Activated CD8-positive, alpha-beta memory T cell treated with anti-CD3 and anti-CD28 coated beads for 48 hours (primary cell): ENCODE data around the gene FOXJ1.

Experiments
- DNase-seq, 3 experiments: peaks; one replicate each; pipeline ENCODE4 v3.0.0-alpha.2; 2020; ENCODE audit warnings: low read depth in 2 of 3, low spot score in 2 of 3

The FOXJ1 gene

DNA sequence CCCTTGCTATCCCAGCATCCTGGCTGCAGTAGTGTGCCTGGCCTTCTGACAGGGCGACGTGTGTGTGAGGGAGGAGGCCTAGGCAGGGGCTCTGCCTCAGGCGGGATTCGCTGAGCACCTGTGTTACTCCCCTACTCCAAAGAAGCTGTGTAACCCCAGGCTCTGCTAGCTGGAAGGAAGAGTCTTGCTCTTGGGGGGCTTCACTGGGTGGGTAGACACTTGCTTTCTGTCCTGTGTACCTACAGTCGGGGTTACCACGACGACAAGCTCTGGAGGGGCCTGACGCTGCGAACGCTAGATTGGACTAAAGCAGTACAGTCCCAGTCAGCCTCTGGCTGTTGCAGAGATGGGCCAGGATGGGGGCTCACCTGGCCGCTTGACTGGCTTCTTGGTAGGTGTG, 47.0 kb downstream of the FOXJ1 start:
- DNase-seq: no peak

DNA sequence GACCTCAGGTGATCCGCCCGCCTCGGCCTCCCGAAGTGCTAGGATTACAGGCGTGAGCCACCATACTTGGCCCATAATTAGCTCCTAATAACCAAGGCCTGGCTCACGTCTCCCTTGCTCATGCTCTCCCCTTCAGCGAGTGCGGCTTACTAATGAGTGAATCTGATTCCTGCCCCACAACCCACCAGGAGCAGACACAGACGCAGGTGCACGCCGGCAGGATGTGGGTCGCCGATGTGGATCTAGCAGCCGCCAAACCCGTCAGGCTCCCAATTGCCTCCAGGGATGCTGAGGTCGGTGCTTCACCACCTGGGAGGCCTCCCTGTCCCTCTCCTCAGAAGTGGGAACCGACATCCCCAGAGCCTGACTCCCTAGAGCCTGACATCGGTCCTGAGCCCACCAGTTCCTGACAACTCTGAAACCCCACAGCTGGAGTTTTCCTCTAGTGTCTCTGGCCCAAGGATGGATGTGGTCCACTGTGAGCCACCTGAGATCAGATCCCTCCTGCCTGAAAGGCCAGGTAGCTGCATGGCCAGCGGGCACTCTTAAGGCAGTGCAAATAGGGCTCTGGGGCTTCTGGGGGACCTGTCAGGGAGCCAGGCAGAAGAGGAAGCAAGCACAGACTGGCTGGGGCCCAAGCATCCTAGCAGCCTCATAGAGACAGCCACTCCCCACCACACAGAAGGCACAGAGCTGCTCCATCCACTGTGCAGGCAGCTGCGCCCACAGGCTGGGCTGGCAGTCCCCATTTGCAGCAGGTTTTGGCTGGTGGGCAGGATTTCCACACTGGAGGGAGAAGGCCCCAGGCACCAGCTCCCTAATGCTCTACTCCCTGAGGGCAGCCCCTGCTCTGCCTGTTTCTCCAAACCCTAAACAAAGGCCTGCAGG, 48.3 kb downstream of the FOXJ1 start:
- no peak for DNase-seq

DNA sequence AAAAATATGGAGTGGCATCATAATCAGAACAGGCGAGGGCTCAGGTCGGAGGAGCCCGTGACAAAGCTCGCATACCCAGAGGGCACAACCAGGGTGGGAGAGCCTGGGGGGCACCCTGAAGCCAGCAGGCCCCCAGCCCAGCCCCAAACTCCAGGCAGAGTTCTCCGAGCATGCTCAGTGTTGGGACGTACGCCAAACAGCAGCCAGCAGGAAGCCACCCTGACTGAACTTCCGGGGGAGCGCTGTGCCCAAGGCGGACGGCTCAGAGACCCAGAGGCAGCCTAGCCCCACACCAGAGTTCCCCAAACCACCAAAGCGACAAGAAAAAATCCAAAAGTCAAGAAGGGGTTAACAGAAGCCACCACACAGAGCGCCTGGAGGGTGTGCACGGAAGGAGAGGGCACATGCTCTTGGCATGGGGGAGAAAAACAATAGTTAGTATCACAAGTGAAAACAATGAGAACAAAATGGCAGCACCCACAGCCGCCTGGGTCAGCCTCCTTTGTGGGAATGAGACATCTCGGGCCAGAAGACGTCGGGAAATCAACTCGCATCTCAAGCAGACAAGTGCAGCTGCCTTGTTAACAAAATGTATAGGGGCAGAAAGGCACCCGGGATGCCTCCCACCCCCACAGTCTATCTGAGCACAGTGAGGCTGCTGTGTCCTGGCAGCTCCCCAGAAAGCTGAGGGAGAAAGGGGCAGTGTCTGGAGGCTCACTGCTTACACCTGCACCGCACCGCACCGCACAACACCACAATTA, 49.3 kb downstream of the FOXJ1 start:
- no peak for DNase-seq

DNA sequence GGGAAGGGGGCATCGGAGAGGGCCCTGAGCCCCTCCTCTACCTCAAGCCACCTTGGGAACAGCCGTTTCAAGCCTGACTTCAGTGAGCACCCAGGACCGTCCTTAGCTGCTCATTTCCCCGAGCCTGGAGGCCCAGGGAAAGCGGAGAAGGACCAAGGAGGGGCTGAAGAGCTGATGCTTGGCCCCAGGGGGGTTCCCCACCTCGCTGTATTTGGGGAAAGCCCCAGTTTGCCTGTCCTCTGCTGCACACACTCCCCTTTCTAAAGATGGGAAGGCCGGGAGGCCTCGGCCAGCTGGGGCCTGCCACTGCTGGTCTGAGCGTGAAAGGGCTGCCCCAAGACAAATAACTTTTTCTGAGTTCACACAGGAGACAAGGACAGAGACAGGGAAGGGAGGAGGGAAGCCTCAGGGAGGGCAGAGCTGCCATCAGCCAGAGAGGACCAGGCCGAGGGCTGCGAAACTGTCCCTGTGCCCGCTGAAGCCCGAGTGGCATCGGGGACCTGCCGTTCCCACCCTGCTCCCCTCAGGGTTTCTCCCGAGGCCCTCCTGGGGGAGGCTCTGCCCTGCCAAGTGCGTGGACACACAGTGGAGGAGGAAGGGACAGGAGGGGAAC, 50.4 kb downstream of the FOXJ1 start:
- DNase-seq: no peak

DNA sequence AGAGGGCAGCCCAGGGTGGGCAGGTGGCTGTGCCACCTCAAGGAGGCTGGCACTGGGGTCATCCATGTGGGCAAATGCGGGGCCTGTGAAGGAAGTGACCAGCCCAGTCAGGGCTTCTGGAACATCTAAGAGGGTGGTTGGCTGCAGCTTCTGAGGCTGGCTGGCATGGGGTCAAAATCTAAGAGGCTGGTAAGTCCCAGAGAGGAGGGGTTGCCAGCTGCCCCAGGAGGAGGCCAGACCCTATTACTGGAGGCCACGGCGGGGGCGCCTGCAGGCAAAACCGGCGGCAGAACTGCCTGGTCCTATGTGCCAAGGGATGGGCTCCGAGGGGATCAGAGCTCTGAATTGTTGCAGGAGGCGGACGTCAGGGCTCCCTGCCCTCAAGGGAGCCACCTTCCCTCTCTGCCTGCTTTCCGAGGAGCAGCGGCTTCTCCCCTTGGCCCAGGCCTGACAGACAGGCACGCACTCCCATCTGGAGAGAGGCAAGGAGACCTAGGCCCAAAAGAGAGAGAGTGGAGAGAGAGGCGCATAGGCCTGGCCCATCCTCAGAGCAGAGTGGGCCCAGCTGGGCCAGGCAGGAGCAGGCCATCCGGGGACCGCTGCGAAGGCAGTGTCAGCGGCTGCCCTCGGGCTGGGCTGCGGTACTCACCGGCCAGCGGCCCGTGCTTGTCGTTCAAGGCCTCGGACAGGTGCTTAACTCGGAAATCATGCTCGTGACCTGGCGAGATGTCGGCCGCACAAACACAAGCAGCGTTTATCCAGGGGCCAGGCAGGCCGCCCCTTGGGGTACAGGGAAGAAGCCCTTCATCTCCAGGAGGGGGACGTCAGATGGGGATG, 51.1 kb downstream of the FOXJ1 start:
- no peak for DNase-seq

DNA sequence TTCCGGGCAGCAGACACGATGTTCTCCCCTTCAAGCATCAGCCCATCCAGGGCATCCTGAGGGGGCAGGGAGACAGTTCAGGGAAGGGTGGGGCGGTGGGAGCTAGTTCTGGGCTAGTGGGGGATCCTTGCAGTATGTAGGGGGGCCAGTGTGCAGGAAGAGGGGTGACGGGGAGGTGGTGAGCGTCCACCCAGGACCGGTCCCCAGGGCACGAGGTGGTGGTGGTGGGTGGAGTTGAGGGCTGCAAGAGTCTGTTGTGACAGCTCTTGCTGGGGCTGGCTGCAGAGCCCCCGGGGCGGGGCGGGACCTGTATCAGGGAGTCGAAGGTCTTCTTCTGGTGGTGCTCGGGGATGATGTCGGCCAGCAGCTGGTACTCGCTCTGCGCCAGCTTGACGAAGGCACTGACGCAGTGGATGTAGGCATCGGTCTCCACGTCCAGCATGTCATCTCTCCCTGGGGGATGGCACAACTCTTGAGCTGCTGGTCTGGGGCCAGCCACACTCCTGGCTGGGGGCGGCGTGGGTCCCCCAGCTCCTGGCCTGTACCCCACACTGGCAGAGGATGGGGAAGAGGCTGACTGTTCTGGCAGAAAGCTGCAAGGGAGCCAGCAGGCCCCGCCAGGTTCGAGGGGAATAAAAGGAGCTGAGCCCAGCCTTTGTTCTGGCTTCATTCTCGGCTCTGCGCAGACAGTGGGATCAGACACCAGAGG, 52.0 kb downstream of the FOXJ1 start:
- no peak for DNase-seq

DNA sequence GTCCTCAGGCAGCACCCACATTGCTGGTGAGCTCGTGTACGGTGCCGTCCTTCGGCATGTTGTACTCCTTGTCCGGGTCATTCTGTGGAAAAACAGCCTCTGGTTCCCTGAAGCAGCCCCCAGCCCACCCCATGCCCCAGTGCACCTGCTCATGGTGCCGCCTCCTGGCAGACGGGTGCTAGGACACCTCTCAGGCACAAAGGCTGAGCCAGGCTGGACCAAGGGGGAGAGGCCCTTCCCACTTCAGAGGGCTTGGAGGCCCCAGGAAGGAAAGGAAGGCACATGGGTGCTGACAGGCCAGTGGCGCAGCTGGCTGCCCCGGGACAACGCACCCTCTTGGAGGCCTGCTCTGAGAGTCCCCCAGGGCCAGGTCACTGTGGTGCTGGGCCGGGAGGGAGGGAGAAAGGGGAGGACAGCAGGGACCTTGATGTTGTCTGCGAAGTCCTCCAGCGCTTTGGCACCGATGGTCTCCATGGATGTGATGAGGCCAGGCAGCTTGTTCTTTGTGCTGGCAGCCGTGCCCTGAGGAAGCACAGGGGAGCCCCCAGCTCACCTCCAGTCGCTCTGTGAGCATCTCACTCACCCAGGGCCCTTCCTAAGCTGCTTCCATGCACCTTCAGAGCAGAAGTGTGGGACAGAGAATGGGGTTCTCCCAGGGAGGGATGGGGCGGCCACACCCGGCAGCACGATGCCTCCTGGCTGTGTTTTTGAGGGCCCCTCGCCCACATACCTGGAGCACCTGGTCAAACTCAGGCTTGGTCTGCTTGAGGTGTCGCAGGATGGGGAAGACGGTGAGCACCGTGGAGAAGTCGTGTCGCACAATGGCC, 52.8 kb downstream of the FOXJ1 start:
- DNase-seq: no peak

DNA sequence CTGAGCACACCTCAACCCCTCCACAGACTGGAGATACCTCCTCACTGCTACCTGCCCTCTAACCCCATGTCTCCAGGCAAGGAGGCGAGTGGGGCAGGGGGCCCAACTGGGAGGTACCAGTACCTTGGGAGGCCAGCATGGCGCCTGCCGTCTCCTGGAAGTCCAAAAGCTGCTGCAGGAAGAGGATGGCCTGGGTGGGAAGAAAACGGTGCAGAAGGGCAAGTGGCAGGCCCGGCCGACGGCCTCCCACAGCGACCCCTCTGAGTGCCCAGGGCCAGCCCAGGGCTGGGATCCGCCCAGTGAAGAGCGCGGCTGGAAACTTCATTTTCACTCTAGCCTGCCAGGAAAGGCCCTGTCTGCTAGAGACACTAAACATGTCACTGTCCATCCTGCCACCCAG, 53.5 kb downstream of the FOXJ1 start:
- DNase-seq: no peak

DNA sequence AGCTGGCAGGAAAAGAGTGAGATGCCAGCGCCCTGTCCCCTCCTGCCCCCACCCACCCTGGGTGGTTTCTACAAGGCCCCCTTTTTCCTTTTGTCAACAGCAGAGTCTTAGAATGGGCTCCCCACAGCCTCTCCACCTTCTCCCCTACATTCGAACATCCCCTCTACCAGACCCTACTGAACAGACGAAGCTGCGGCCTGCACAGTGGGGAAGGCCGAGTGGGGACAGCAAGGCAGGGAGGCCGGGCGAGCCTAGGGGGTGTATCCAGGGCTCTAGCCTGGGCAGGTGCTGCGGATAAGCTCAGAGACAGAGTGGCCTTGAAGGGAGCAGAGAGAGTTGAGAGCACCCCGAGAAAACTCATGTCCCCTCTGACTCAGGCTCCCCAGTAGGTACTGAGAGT, 54.7 kb downstream of the FOXJ1 start:
- DNase-seq: no peak
